K562 (cell line): ENCODE measurements around the gene PTPRT. TPM values are rescaled to one million over a fixed set of nuclear protein-coding genes. Genes with fewer than 3 reads are reported as not detected.

ENCODE experiments used
- CBX5 ChIP-seq: IDR thresholded peaks from 2 replicates; pipeline ENCODE4 v1.6.1; 2014; ENCODE audit warnings: low read depth, borderline replicate concordance
- CC2D1A ChIP-seq: fragments of 450-650 bp; IDR thresholded peaks from 2 replicates; pipeline ENCODE4 v1.6.1; 2017; ENCODE audit warnings: mild to moderate bottlenecking
- E4F1 ChIP-seq: fragments of 250-450 bp; sonication (Bioruptor Pico); IDR thresholded peaks from 2 replicates; pipeline ENCODE4 v1.5.0; 2021; ENCODE audit warnings: mild to moderate bottlenecking, borderline replicate concordance
- MGA ChIP-seq: fragments of 450-650 bp; IDR thresholded peaks from 2 replicates; pipeline ENCODE4 v1.6.1; 2016; ENCODE audit warnings: mild to moderate bottlenecking, moderate library complexity
- PCBP2 ChIP-seq: fragments of 200-400 bp; formaldehyde crosslinking; IDR thresholded peaks from 2 replicates; pipeline ENCODE4 v1.6.1; 2018; ENCODE audit warnings: low read length, low read depth, mild to moderate bottlenecking, moderate library complexity; ENCODE audit not compliant: poor library complexity, severe bottlenecking
- POLR2AphosphoS2 ChIP-seq: IDR thresholded peaks from 2 replicates; pipeline ENCODE4 v1.6.1; 2012; ENCODE audit warnings: low read length, improper control_type of control experiment
- RFX1 ChIP-seq: fragments of 450-650 bp; IDR thresholded peaks from 2 replicates; pipeline ENCODE4 v1.6.1; 2016; ENCODE audit warnings: mild to moderate bottlenecking, moderate library complexity
- polyA plus RNA-seq, 8 experiments: library from polyadenylated mRNA; depleted of rRNA in 4 of 8; stranded (reverse) in 5 of 8; unstranded in 3 of 8; fragments of >200 nt; fragmentation: Nextera tagmentation in 2 of 8; fragmentation: Illumina TruSeq in 1 of 8; extraction: Ambion mirVana in 2 of 8; extraction: Trizol in 1 of 8; gene quantifications; 2 replicates each; pipeline versions ENCODE4 v1.2.1 to v1.2.3, GENCODE V29; 2011 to 2014; ENCODE audit warnings: inconsistent platforms in 1 of 8, missing spikeins in 1 of 8
- total RNA-seq, 7 experiments: library from RNA; depleted of rRNA in 6 of 7; stranded (reverse); fragments of >200 nt in 6 of 7; fragmentation: Illumina TruSeq in 2 of 7; extraction: Trizol in 2 of 7; gene quantifications; 2 replicates each; pipeline versions ENCODE4 v1.2.1 to v1.2.3, GENCODE V29; 2011 to 2021; ENCODE audit warnings: low replicate concordance in 1 of 7

The PTPRT gene
- total and polyA plus RNA-seq, 9 of the 15 experiments (the other 6 are each of a cell fraction or from before 2014, with no cell fraction given) = not detected

GRCh38 chr20:42496595-42496994, 693.1 kb downstream of the PTPRT start (continued):
- no peak for TF ChIP-seq MGA
- TF ChIP-seq POLR2AphosphoS2 = no peak
- no peak for TF ChIP-seq CBX5
- no peak for TF ChIP-seq CC2D1A
- no peak for TF ChIP-seq E4F1 (CRISPR knock-in tag)
- TF ChIP-seq RFX1 = no peak
- TF ChIP-seq PCBP2 = no peak
